ENCODE data around the gene KLF13.
A peak's percentile ranks its signal among the peaks of the same experiment; 100 is the strongest.

The KLF13 gene

GRCh38 chr15:31384568-31384967, 57.9 kb downstream of the KLF13 start:
- DNase-seq: no peak

- DNase-seq: no peak
These were observed 59.1 kb downstream of the KLF13 start for GRCh38 chr15:31385736-31386135.

GRCh38 chr15:31387092-31387478, 60.5 kb downstream of the KLF13 start:
- no peak for DNase-seq

- no peak for DNase-seq
These were observed 61.0 kb downstream of the KLF13 start for GRCh38 chr15:31387479-31388118.

GRCh38 chr15:31389576-31389975, 62.9 kb downstream of the KLF13 start:
- no peak for DNase-seq

- no peak for DNase-seq
These were observed 63.4 kb downstream of the KLF13 start for GRCh38 chr15:31390029-31390428.

- DNase-seq: no peak
These were observed 64.3 kb downstream of the KLF13 start for GRCh38 chr15:31390777-31391486.

GRCh38 chr15:31391687-31392671, 65.3 kb downstream of the KLF13 start:
- peak in 1 of 2 experiments; percentile 80 for DNase-seq

- DNase-seq: peak in 1 of 2 experiments; percentile 60
These were observed 66.2 kb downstream of the KLF13 start for GRCh38 chr15:31392761-31393401.

GRCh38 chr15:31393444-31394091, 66.9 kb downstream of the KLF13 start:
- no peak for DNase-seq

GRCh38 chr15:31396881-31397560, 70.4 kb downstream of the KLF13 start:
- DNase-seq: peak; percentile 74 to 92

GRCh38 chr15:31397851-31398661, 71.4 kb downstream of the KLF13 start:
- peak; percentile 18 to 36 for DNase-seq

- DNase-seq: peak in 1 of 2 experiments; percentile 21
These were observed 72.2 kb downstream of the KLF13 start for GRCh38 chr15:31398677-31399301.

GRCh38 chr15:31399544-31400171, 73.0 kb downstream of the KLF13 start:
- DNase-seq: no peak

- DNase-seq: no peak
These were observed 73.7 kb downstream of the KLF13 start for GRCh38 chr15:31400222-31400927.

GRCh38 chr15:31401282-31401681, 74.6 kb downstream of the KLF13 start:
- no peak for DNase-seq

GRCh38 chr15:31402003-31402402, 75.4 kb downstream of the KLF13 start:
- no peak for DNase-seq

GRCh38 chr15:31402511-31403056, 75.9 kb downstream of the KLF13 start:
- peak; percentile 13 to 50 for DNase-seq

GRCh38 chr15:31403096-31403495, 76.5 kb downstream of the KLF13 start:
- DNase-seq: no peak
